Uterine smooth muscle cell (primary cell): ENCODE results near the gene SNX3. TPM values are rescaled to one million over a fixed set of nuclear protein-coding genes. Genes with fewer than 3 reads are reported as not detected.

Source experiments
- total RNA-seq: library from RNA; depleted of rRNA; stranded (reverse); fragments of >200 nt; gene quantifications from 2 replicates; pipeline ENCODE4 v1.2.3, GENCODE V29; 2014

The SNX3 gene
- total RNA-seq: 237 and 252 TPM in 2 replicates

GRCh38 chr6:108260809-108261569 lies at the start of gene SNX3:
Gene SNX3, minus strand, starts transcription at chr6:108261040. Its CDS starts 119 bp downstream, at chr6:108260921.

GRCh38 chr6:108294727-108295625 lies 34.1 kb upstream of the SNX3 start, which contains the start of gene AFG1L:
Gene AFG1L, plus strand, starts transcription at chr6:108295054. Its CDS starts 26 bp downstream, at chr6:108295080.

GRCh38 chr6:108165714-108166663 lies 94.9 kb downstream of the SNX3 start, which contains the start of gene NR2E1:
Gene NR2E1, plus strand, starts transcription at chr6:108166022. Its CDS starts 744 bp downstream, at chr6:108166766.

Other genes starting within 250 kb of the SNX3 start
- gene OSTM1, start 186.3 kb downstream of the SNX3 start, total RNA-seq: 40.7 and 56.1 TPM in 2 replicates
- not detected in 2 replicates for gene NR2E1, start 95.0 kb downstream of the SNX3 start, total RNA-seq
- gene AFG1L, start 34.0 kb upstream of the SNX3 start, total RNA-seq: 3.3 and 5.5 TPM in 2 replicates